ENCODE data around the gene PDGFA.
A peak's percentile ranks its signal among the peaks of the same experiment; 100 is the strongest.

Gene PDGFA

DNA sequence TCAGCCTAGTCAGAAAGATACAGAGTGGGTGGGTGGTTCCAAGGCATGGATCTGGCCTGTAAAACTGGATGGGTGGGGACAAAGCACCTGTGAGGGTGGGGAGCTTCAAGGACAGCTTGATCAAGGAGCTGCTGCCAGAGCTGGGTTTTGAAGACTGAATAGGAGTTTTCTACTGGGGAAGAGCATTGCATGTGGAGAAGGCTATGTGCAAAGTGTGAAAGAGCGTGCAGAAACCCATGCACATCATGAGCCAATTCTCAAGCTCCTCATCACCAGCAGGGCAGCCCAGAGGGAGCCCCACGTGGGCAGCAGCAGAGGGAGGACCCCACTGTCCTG is 58.6 kb downstream of the PDGFA start:
- DNase-seq (ENCODE audit: low read depth in 2 of 2), result no peak

DNA sequence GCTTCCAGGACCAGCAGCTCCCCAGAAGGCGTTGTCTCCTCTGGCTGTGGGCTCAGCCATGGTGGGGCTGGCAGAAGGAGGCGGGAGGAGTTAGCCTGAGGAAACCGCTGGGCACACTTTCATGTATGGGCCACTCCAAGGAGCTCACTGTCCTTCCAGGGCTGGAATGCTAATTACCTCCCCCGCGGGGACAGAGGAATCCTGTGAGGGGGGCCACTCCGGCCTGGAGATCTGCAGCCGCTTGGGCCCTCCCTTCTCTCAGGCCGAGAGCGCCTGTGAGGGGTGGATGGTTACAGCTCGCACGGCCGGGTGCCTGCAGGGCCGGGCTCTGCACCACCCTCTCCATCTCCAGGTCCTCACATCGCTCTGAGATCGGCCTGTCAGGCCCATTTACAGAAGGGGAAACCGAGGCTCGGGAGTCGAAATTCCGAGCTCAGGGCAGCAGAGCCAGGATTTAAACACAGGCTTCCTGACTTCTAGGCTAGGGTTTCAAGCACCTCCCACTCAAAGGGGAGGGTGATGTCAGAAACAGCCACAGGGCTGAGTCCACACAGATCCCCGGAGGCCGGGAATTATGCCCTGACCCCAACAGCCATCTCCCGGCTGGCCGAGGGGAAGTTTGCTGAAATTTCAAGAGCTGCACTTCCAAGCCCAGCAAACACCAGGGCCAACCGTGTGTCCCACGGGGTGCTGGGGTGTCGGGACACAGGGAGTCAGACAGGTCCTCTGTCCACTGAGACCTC is 59.1 kb downstream of the PDGFA start:
- DNase-seq (ENCODE audit: low read depth in 2 of 2), result no peak

DNA sequence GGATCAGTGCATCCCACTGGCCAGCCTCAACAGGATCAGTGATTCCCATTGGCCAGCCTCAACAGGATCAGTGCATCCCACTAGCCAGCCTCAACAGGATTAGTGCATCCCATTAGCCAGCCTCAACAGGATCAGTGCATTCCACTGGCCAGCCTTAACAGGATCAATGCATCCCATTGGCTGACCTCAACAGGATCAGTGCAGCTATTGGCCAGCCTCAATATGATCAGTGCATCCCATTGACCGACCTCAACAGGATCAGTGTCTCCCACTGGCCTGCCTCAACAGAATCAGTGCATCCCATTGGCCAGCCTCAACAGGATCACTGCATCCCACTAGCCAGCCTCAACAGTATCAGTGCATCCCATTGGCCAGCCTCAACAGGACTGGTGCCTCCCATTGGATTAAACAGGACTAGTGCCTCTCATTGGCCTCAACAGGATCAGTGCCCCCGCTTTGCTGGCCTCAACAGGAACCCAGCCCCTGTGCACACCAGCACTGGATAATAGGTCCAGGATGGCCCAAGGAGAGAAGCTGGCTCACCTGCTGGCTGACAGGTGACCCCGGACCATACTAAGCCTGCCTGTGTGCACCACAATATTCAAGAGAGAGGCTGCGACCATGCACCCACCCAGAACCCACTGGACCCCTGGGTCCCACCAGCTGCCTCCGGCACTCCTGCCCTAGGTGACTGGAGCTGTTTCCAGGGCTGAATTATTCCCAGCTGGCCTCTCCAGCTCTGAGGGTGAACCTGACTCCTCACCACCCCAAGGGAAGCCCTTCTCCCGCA is 59.9 kb downstream of the PDGFA start:
- DNase-seq (ENCODE audit: low read depth in 2 of 2), result no peak

DNA sequence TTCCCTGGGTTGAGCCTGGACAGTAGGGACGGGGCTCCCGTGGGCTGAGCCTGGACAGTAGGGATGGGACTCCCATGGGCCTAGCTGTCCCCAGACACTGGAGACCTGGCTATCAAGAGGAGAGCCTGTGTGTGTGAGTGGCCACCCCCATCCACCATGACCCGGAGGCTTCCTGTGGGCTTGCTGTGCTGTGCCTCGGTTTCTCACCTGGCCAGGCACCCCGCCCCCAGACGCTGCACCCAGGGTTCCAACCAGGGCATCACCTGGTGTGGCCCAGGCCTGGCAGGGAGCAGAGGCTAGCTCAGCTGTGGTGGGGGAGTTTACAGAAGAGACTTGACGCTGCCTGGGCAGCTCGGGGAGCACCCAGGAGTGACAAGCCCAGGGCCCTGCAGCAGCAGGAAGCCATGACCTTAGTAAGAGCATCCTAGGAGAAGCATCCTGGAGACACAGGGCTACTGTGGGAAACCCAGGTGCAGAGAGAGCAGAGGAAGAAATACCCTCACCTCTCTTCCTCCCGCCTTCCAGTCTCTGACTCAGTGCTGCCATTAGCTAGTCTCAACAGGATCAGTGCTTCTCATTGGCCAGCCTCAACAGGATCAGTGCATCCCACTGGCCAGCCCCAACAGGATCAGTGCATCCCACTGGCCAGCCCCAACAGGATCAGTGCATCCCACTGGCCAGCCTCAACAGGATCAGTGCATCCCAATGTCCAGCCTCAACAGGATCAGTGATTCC is 61.0 kb downstream of the PDGFA start:
- no peak for DNase-seq (ENCODE audit: low read depth in 2 of 2)

DNA sequence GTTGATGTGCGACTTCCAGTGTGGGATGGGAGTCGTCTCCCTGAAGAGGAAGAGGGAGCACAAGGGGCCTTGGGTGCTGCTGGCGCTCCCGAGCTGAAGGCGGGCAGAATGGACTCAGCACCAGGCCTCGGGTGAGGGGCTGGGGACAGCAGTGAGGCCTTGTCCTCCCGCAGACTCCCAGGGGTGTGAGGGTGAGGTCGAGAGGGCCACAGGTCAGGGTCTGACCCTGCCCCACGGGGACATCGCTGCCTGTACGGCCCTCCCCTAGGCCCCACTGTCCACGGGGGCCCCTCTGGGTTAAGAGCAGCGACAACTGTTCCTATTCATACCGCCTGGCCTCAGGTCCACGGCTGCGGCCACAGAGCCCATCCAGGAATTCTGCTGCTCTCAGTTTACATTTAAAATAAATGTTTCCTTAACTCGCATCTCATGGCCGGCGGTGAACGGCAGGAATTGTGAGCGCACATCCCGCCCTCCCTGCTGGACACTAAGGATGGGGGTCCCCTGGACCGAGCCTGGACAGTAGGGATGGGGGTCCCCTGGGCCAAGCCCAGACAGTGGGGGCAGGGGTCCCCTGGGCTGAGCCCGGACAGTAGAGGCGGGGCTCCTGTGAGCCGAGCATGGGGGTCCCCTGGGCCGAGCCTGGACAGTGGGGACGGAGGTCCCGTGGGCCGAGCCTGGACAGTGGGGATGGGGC is 61.7 kb downstream of the PDGFA start:
- DNase-seq (ENCODE audit: low read depth in 2 of 2), result no peak

DNA sequence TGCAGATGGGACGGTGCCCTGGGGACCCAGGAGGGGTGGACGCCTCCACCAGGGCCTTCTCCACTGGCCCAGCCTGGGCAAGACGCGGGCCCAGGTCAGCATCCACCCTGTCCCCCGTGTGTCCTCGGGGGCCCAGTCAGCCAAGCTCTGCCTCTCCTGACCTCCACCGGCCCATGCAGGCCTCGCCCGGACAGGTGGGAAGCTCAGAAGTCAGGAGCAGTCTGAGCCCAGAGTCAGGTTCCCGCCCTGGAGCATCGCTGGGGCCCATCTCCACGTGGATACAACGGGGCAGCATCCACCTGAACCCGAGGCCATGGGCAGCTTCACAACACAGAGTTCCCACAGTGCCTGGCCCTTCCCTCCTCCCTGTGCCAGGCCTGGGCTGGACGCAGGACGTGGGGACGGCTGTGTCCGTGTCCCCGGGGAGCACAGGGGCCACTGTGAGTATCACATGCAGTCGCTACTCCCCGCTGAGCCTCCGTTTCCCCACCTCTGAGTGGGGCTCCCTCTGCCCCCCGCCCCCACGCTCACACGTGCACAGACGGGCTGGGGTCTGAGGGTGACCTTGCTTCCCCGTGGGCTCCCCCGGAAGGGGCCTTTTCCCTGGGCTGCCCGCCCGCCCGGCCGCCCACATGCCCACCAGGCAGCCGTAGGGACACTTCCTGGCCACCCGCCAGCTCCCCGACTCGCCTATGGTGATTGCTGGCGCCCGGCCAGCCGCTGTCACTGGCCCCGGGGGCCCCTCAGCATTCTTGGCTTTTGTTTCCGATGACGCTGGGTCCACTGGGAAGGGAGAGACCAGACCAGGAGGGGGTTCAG is 64.3 kb downstream of the PDGFA start:
- DNase-seq (ENCODE audit: low read depth in 2 of 2), result no peak

DNA sequence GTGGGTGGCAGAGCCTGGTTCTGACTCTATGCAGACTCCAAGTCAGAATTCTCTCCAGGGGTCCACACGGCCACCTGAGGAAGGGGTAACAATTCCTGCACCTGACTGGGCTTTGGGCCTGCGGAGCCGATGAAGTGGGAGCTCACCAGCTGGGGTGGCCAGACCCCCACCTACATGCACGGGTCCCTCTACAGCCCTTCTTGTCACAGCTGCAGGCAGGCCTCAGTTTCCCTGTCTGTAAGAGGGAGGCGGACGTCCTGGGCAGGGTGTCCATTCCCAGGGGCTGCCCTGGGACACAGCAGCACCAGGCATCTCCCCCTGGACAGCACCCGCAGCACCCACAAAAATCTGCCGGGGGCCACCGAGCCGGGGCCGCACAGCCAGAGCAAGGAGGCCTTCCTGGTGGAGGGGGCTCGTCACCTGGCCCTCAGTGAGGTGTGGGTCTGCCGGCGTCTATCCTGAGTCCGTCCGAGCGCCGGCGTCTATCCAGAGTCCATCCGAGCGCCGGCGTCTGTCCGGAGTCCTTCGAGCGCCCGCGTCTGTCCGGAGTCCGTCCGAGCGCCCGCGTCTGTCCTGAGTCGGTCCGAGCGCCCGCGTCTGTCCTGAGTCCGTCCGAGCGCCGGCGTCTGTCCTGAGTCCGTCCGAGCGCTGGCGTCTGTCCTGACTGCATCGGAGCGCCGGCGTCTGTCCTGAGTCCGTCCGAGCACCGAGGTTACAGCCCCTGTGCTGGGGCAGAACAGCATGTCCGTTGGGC is 65.1 kb downstream of the PDGFA start:
- no peak for DNase-seq (ENCODE audit: low read depth in 2 of 2)

DNA sequence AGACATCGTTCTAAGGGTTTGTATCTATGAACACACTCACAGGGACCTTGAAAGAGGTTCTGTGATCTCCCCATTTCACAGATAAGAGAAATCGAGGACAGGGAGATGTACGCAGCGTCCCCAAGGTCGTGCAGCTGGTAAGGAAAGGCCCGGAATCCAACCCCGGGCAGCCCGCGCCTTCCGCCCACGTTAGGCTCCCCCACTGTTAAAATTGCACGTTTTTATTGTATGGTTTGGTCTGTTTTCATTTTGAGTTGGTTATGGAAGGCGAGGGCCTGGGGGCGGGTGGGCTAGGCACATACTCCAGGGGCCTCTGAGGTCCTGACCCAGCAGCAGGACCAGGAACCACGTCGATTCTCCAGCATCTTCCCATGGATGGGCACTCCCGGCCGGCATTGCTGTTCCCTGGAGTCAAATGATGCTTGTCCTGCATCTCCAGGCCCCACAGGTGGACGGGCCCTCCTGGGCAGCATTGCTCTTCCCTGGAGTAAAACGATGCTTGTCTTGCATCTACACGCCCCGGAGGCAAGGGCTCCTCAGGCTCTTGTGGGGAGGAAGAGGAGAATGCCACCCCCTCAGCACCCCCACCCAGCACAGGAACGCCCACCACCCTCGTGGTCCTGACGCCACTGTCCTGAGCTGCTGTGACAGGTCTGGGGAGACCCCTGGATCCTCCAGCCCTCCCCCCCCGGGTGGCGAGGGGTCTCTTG is 65.9 kb downstream of the PDGFA start:
- no peak for DNase-seq (ENCODE audit: low read depth in 2 of 2)

DNA sequence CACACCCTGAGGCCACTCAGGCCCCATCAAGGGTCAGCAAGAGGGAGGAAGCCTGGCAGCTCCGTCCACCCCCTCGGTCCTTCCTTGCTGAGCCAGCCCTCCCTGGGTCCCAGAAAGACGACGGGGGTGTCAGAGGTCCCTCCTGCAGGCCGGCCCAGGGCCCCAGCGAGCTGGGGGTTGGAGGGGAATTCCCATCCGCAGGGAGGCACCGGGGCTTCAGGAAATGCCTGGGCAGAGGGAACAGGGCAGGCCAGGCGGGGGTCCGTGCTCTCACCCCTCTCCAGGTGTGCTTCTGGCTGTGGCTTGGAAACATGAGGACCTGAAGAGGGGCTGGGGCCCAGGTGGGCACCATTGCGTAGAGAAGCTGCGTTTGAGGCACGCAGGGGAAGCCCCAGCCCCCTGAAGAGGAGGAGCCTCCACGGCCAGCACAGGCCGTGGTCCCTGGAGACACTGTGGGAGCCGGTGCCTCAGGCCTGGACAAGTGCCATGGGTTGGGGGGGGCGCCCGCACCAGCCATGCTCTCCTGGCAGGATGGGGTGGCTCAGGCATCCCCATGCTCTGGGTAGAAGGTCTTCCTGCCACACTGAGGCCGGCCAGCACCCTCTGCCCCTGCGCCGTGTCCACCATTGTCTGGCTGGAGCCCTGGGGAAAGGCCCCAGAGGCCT is 66.7 kb downstream of the PDGFA start:
- no peak for DNase-seq (ENCODE audit: low read depth in 2 of 2)

DNA sequence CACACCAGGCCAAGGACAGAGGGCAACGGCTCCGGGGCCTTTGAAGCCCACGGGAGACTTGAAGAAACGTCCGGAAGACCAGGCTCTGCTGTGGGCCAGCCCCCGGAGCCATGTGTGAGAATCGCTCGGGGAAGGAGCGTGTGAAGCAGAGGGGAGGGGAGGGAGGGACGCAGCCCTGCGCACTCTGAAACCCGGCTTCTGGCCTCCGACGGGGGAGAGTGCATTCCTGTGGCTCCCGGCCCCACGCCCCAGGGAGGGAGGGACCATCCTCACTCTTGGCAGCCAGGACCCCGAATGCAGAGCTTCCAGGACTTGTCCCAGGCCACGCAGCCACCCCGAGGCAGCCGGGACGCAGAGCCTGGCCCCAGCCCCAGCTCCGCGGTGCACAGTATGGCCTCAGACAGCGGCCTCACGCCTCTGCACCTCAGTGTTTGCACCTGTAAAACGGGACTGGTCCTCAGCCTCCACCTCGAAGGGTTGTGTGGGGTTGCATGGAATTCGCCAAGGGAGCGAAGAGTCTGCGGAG is 67.4 kb downstream of the PDGFA start:
- peak; percentile 13 to 18 for DNase-seq (ENCODE audit: low read depth in 2 of 2)

DNA sequence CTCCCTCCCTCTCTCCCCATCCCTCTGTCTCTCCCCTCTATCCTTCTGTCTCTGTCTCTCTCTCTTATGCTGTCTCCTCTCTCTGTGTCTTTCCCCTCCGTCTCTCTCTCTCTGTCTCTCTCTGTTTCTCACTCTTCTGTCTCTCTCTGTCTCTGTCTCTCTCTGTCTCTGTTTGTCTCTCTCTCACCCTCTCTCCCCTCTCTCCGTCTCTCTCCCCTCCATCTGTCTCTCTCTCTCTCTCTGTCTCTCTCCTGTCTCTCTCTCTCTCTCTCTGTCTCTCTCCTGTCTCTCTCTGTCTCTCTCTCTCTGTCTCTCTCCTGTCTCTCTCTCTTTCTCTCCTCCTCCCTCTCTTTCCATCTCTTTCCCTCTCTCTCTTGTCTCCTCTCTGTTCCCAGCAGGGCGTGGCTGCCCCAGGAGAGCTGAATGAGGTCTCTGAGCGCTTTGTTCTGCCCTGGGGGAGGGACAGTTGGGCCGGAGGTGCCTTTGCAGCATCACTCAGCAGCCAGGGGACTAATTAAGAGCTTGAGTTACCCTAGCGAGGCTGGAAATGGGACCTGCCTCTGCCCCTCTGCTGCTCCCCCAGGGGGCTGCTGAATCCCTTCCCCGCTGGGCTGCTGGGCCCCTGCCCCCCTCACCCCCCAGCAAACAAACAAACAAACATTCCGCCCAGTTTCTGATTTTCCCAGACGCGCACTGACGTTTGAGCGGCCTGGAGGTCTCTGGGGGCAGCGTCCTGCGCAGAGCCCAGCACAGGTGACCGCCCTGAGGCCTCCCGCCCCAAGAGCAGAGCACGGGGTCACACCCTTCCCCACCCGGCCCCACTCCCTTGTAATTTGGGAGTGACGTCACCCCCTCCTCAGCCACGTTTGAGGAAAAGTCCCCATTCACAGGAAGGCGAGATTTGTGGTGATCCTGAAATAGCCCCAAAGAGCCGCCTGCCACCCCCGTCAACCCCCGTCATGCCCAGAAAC is 68.1 kb downstream of the PDGFA start:
- DNase-seq (ENCODE audit: low read depth in 2 of 2), result no peak

DNA sequence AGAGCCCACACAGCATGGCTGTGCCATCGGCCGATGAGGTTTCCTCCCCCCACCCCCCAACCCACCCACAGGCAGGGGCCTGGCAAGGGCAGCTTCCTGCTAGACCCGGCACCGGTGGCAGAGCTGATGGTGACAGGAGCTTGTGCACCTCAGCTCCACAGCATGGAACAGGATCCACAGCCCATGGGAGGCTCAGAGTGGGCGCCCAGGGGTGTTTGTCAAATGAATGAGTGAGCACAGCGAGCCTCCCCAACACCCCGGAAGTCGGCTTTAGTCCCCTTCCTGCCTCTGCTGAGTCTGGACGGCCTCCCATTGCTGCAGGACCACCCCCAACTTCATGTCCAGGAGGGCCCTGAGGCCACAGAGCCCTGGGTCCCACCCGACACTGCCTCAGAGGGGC is 68.9 kb downstream of the PDGFA start:
- no peak for DNase-seq (ENCODE audit: low read depth in 2 of 2)

DNA sequence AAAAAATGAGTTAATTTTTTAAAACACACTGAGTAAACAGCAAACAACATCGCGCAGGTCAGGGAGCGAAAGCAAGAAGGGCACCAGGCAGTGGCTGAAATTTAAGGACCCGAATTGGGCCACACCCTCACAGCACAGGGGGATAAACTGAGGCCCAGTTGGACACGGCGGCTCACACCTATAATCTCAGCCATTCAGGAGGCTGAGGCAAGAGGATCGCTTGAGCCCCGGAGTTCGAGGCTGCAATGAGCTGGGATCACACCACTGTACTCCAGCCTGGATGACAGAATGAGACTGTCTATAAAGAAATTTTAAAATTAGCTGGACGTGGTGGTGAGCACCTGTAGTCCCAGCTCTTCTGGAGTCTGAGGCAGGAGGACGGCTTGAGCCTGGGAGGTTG is 69.6 kb downstream of the PDGFA start:
- DNase-seq (ENCODE audit: low read depth in 2 of 2), result no peak

DNA sequence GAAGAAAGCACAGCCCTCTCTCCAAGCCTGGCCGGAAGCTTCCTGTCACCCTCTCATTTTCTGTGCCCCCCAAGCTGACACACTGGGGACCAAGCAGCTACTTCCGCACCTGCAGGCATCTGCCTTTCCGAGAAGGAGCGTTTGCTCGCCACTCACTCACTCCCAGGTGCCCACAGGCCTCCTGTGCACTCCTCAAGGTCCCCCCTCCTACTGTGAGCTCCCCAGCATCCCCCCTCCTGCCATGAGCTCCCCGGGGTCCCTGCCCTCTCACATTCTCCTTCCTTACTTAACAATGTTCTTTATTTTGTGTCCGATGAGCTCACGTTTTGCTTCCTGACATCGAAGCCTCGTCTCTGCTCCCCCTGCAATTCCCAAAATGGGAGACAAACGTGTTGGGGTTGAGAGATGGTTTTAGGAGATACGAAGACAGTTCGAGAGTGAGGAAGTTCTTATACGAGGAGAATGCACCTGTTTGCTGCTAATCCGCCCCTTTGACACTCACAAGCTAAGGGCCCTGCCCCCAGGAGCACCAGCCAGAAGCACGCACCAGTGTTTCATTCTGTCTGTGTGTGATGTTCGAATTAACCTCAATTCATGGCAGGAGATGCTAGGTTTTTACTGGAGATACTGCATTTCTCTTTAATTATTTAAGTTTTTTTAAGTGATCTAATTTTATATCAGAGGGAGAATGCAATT is 70.2 kb downstream of the PDGFA start:
- no peak for DNase-seq (ENCODE audit: low read depth in 2 of 2)

DNA sequence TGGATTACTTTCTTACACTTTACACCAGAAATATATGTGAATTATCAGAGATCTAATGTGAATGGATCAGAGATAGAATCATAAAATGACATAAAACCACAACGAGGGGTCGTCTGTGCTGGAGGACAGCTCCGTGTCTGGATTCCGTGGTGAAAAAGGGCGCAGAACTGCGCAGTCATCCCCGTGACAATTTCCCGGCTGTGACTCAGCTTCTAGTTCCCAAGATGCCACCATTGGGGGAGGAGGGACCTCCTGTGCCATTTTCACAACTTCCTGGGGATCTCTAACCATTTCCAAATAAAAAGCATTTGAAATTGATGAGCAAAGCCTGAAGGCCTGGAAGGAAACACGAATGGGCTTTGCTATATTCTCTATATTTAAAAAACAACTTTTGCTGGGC is 72.1 kb downstream of the PDGFA start:
- DNase-seq (ENCODE audit: low read depth in 2 of 2), result no peak

All from fibroblast of skin of left quadriceps (primary cell).